Endothelial cell (in vitro differentiated cells): ENCODE results near the gene SYNPO2. TPM values are rescaled to one million over a fixed set of nuclear protein-coding genes. Genes with fewer than 3 reads are reported as not detected.
"Not testable (repeated sequence)": the region's sequence is repeated elsewhere in the genome, so short reads cannot be mapped to it uniquely, and the experiment has no call there.

Experiments
- DNase-seq: peaks from one replicate; pipeline ENCODE4 v3.0.0; 2021; ENCODE audit warnings: low spot score
- H3K27ac Mint-ChIP-seq: one replicate; pipeline ENCODE4 v1.8.0; 2021; ENCODE audit warnings: mixed read lengths, inconsistent platforms; ENCODE audit not compliant: unreplicated experiment
- H3K27me3 Mint-ChIP-seq: one replicate; pipeline ENCODE4 v1.8.0; 2021; ENCODE audit warnings: mild to moderate bottlenecking, moderate library complexity, mixed read lengths, inconsistent platforms; ENCODE audit not compliant: unreplicated experiment
- H3K36me3 Mint-ChIP-seq: one replicate; pipeline ENCODE4 v1.8.0; 2021; ENCODE audit warnings: mild to moderate bottlenecking, low read depth, mixed read lengths, inconsistent platforms; ENCODE audit not compliant: unreplicated experiment
- H3K4me1 Mint-ChIP-seq: one replicate; pipeline ENCODE4 v1.8.0; 2021; ENCODE audit warnings: mild to moderate bottlenecking, mixed read lengths, inconsistent platforms; ENCODE audit not compliant: unreplicated experiment
- H3K4me3 Mint-ChIP-seq: one replicate; pipeline ENCODE4 v1.8.0; 2021; ENCODE audit warnings: mild to moderate bottlenecking, mixed read lengths, inconsistent platforms; ENCODE audit not compliant: unreplicated experiment
- H3K9me3 Mint-ChIP-seq: one replicate; pipeline ENCODE4 v1.8.0; 2021; ENCODE audit warnings: mixed read lengths, inconsistent platforms; ENCODE audit not compliant: unreplicated experiment
- total RNA-seq: library from RNA; stranded (reverse); fragmentation: NEBNext Ultra II Directional; extraction: Animal tissue kit (Norgen Biotek cat#: 25700); gene quantifications from one replicate; pipeline ENCODE4 v1.2.1, GENCODE V29; 2021; ENCODE audit not compliant: unreplicated experiment
- TF ChIP-seq, protein P1 (sequence below): fragments of 200-600 bp; sonication (generic); IDR thresholded peaks from one replicate; pipeline ENCODE4 v1.5.0; 2021; ENCODE audit warnings: antibody characterized with exemption; ENCODE audit not compliant: unreplicated experiment

The SYNPO2 gene
- total RNA-seq, 1 donor from 2014 or later = 1.1 TPM

DNA sequence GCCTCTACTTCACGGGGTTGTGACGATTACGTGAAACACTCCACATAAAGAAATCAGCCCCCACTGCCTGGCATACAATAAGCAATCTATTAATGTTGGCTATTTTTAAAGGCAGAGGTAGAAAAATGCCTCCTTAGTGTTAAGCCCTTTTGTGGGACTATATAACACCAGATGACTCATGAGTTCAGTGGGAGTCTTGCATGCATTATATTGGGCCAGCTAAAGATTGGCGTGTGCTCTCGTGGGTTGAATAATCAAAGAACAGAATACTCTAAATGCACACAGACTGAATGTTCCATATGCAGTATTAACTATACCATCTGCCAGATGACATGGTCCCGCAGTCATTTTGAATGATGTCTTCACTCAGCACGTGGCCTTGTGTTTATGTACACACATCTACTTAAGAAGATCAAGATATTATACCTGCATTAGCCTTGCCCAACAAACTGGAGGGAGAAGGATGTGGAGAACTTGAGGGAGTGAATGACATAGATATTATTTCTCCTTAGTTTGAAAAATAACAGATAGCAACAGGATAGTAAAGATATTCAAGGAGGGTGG lies 162.0 kb downstream of the SYNPO2 start:
- TF ChIP-seq, protein P1, sequence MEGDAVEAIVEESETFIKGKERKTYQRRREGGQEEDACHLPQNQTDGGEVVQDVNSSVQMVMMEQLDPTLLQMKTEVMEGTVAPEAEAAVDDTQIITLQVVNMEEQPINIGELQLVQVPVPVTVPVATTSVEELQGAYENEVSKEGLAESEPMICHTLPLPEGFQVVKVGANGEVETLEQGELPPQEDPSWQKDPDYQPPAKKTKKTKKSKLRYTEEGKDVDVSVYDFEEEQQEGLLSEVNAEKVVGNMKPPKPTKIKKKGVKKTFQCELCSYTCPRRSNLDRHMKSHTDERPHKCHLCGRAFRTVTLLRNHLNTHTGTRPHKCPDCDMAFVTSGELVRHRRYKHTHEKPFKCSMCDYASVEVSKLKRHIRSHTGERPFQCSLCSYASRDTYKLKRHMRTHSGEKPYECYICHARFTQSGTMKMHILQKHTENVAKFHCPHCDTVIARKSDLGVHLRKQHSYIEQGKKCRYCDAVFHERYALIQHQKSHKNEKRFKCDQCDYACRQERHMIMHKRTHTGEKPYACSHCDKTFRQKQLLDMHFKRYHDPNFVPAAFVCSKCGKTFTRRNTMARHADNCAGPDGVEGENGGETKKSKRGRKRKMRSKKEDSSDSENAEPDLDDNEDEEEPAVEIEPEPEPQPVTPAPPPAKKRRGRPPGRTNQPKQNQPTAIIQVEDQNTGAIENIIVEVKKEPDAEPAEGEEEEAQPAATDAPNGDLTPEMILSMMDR = no peak
- Mint-ChIP-seq H3K9me3 (no peaks in the 10 kb centered on the region), H3K4me3 (no peak overlapping the region), H3K27ac (no peak overlapping the region), H3K36me3 (no peaks in the 10 kb centered on the region), H3K4me1 (no peaks in the 10 kb centered on the region), H3K27me3 (no peaks in the 10 kb centered on the region)
- no peak for DNase-seq

DNA sequence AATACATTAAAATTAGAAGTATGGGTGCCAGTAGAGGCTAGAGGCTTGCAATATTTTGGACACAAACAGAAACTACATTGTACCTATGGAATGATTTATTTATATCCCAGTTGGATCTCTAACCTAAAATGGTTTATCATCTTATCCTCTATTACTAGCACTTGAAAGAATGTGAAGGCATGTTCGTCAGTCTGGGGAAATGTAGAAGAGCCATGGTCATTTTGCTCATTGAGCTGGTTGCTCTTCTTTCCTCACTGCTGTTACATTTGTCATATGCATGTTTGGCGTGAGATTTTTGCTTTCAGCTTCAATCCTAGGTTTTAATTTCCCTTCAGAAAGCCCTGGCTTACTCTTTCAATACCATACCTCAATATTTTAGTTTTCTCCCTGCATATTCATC lies 164.6 kb downstream of the SYNPO2 start:
- TF ChIP-seq, protein P1 = no peak
- H3K27me3 Mint-ChIP-seq = no peaks in the 10 kb centered on the region
- H3K4me3 Mint-ChIP-seq = no peak overlapping the region
- no peaks in the 10 kb centered on the region for H3K9me3 Mint-ChIP-seq
- no peaks in the 10 kb centered on the region for H3K4me1 Mint-ChIP-seq
- no peak for DNase-seq
- H3K36me3 Mint-ChIP-seq = no peaks in the 10 kb centered on the region
- no peak overlapping the region for H3K27ac Mint-ChIP-seq

DNA sequence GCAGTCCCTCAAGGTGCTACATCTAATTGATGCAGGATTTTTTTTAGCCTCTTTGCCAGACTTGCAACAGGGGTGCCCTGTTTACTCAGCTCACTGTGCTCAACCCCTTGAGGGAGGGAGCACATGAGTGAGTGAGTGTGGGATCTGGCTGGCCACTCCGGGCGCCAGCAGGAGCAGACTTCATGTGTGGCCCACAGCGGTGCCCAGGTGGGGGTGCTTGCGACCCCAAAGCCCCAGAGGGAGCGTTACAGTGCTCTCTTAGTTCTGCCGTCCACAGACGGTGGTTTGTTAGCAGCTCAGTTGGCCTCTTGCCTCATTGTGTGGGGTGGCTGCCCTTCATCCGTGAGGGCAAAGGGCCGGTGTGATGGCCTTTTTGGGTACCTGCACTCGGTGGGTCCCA lies 165.3 kb downstream of the SYNPO2 start:
- no peaks in the 10 kb centered on the region for H3K9me3 Mint-ChIP-seq
- TF ChIP-seq, protein P1 = no peak
- H3K4me1 Mint-ChIP-seq = no peaks in the 10 kb centered on the region
- no peaks in the 10 kb centered on the region for H3K36me3 Mint-ChIP-seq
- H3K27ac Mint-ChIP-seq = no peak overlapping the region
- no peaks in the 10 kb centered on the region for H3K27me3 Mint-ChIP-seq
- no peak for DNase-seq
- H3K4me3 Mint-ChIP-seq = no peak overlapping the region

DNA sequence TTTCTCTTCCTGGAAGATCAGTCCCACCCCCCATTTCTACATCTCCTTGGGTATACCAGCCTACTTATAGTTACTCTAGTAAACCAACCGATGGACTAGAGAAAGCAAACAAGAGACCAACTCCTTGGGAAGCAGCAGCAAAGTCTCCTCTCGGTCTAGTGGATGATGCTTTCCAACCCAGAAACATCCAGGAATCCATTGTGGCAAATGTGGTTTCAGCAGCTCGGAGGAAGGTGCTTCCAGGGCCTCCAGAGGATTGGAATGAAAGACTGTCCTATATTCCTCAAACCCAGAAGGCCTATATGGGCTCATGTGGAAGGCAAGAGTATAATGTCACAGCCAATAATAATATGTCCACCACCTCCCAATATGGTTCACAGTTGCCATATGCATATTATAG lies 168.8 kb downstream of the SYNPO2 start:
- H3K27me3 Mint-ChIP-seq = no peaks in the 10 kb centered on the region
- DNase-seq = no peak
- H3K27ac Mint-ChIP-seq = no peak overlapping the region
- TF ChIP-seq, protein P1 = no peak
- H3K36me3 Mint-ChIP-seq = no peaks in the 10 kb centered on the region
- H3K9me3 Mint-ChIP-seq = no peaks in the 10 kb centered on the region
- H3K4me1 Mint-ChIP-seq = no peaks in the 10 kb centered on the region
- no peak overlapping the region for H3K4me3 Mint-ChIP-seq

DNA sequence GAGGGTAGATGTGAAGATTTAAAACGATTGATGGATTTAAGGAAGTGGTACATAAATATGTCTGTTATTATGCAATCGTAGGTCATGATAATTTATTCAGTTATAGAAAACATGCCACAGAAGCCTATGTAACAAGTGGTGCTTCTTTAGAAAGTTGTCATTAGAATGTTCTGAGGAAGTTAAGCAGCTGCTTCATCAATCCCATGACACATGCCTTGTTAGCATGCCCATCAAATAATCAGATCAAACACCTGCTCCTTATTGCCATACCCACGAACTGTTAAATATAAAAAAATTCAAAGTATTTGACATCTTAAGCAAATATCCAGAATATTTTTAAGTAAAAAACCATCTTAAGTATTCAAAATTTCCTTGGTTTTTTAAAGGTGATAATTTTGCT lies 170.6 kb downstream of the SYNPO2 start:
- Mint-ChIP-seq H3K27ac (no peak overlapping the region), H3K9me3 (no peaks in the 10 kb centered on the region), H3K36me3 (no peaks in the 10 kb centered on the region), H3K4me3 (no peak overlapping the region), H3K27me3 (no peaks in the 10 kb centered on the region), H3K4me1 (no peaks in the 10 kb centered on the region)
- DNase-seq = no peak
- TF ChIP-seq, protein P1 = no peak

DNA sequence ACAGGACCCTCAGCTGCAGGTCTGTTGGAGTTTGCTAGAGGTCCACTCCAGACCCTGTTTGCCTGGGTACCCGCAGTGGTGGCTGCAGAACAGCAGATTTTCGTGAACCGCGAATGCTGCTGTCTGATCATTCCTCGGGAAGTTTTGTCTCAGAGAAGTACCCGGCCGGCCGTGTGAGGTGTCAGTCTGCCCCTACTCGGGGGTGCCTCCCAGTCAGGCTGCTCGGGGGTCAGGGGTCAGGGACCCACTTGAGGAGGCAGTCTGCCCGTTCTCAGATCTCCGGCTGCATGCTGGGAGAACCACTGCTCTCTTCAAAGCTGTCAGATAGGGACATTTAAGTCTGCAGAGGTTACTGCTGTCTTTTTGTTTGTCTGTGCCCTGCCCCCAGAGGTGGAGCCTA lies 178.5 kb downstream of the SYNPO2 start:
- H3K36me3 Mint-ChIP-seq, H3K4me1 Mint-ChIP-seq, H3K4me3 Mint-ChIP-seq, DNase-seq, H3K27me3 Mint-ChIP-seq, H3K9me3 Mint-ChIP-seq, H3K27ac Mint-ChIP-seq: not testable (repeated sequence)

DNA sequence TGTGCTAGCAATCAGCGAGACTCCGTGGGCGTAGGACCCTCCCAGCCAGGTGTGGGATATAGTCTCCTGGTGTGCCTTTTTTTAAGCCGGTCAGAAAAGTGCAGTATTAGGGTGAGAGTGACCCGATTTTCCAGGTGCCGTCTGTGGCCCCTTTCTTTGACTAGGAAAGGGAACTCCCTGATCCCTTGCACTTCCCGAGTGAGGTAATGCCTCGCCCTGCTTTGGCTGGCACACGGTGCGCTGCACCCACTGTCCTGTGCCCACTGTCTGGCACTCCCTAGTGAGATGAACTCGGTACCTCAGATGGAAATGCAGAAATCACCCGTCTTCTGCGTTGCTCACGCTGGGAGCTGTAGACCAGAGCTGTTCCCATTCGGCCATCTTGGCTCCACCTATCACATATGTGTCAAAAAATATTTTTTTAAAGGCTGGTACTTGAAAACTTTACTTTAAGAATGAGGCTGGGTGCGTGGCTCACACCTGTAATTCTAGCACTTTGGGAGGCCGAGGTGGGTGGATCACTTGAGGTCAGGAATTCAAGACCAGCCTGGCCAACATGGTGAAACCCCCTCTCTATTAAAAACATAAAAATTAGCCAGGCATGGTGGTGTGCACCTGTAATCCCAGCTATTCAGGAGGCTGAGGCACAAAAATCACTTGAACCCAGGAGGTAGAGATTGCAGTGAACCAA lies 179.2 kb downstream of the SYNPO2 start:
- H3K4me1 Mint-ChIP-seq, H3K27ac Mint-ChIP-seq, H3K9me3 Mint-ChIP-seq: not testable (repeated sequence)

More for the DNA sequence above, 179.2 kb downstream of the SYNPO2 start:
- not testable (repeated sequence) for H3K27me3 Mint-ChIP-seq, H3K4me3 Mint-ChIP-seq, H3K36me3 Mint-ChIP-seq, DNase-seq
